GM12878 (cell line): Measurements from ENCODE around the gene MYMX. TPM values are rescaled to one million over a fixed set of nuclear protein-coding genes. Genes with fewer than 3 reads are reported as not detected.

Experiments
- CREM ChIP-seq: IDR thresholded peaks from 2 replicates; pipeline ENCODE4 v1.6.1; 2014; ENCODE audit warnings: antibody characterized with exemption, low read depth
- CUX1 ChIP-seq: IDR thresholded peaks from 2 replicates; pipeline ENCODE4 v1.6.1; 2012; ENCODE audit warnings: improper control_type of control experiment, low read depth, low read length; ENCODE audit not compliant: insufficient replicate concordance
- EGR1 ChIP-seq, 2 experiments: IDR thresholded peaks; 1 replicate in 1 of 2; 2 replicates in 1 of 2; pipeline ENCODE4 v1.6.1; 2011 to 2012; ENCODE audit warnings: low read depth in 2 of 2, low read length in 2 of 2, borderline replicate concordance in 1 of 2, mild to moderate bottlenecking in 1 of 2, moderate library complexity in 1 of 2
- GATAD2B ChIP-seq: fragments of 450-650 bp; conservative IDR thresholded peaks from 2 replicates; pipeline ENCODE4 v1.6.1; 2017; ENCODE audit warnings: low read depth, mild to moderate bottlenecking, moderate library complexity
- LARP7 ChIP-seq: fragments of 450-650 bp; IDR thresholded peaks from 2 replicates; pipeline ENCODE4 v1.6.1; 2017; ENCODE audit warnings: mild to moderate bottlenecking
- MXI1 ChIP-seq: fragments of 150-350 bp; IDR thresholded peaks from 2 replicates; pipeline ENCODE4 v1.6.1; 2011; ENCODE audit warnings: low read depth, mild to moderate bottlenecking, inconsistent platforms, low read length, improper control_type of control experiment
- NFIC ChIP-seq: IDR thresholded peaks from 2 replicates; pipeline ENCODE4 v1.6.1; 2012; ENCODE audit warnings: low read depth, mild to moderate bottlenecking, inconsistent platforms, low read length, moderate library complexity
- NR2F1 ChIP-seq: fragments of 450-650 bp; conservative IDR thresholded peaks from 2 replicates; pipeline ENCODE4 v1.6.1; 2017; ENCODE audit warnings: mild to moderate bottlenecking
- PML ChIP-seq: IDR thresholded peaks from 2 replicates; pipeline ENCODE4 v1.6.1; 2012; ENCODE audit warnings: low read length, inconsistent platforms
- POLR2A ChIP-seq: IDR thresholded peaks from 2 replicates; pipeline ENCODE4 v1.6.1; 2011; ENCODE audit warnings: low read depth, mild to moderate bottlenecking, low read length
- POLR2AphosphoS2 ChIP-seq: IDR thresholded peaks from 2 replicates; pipeline ENCODE4 v1.6.1; 2011; ENCODE audit warnings: low read depth, mild to moderate bottlenecking, low read length, improper control_type of control experiment, moderate library complexity
- RCOR1 ChIP-seq: conservative IDR thresholded peaks from 2 replicates; pipeline ENCODE4 v1.6.1; 2012; ENCODE audit warnings: low read depth, low read length, improper control_type of control experiment
- REST ChIP-seq: IDR thresholded peaks from 2 replicates; pipeline ENCODE4 v1.6.1; 2012; ENCODE audit warnings: mild to moderate bottlenecking, low read depth, low read length
- RUNX3 ChIP-seq: IDR thresholded peaks from 2 replicates; pipeline ENCODE4 v1.6.1; 2012; ENCODE audit warnings: low read length, inconsistent platforms
- SKIL ChIP-seq: fragments of 450-650 bp; IDR thresholded peaks from 2 replicates; pipeline ENCODE4 v1.6.1; 2017; ENCODE audit warnings: mild to moderate bottlenecking, low read depth, inconsistent platforms; ENCODE audit not compliant: poor library complexity, severe bottlenecking
- STAT3 ChIP-seq: IDR thresholded peaks from 2 replicates; pipeline ENCODE4 v1.6.1; 2011; ENCODE audit warnings: low read depth, low read length, improper control_type of control experiment
- TARDBP ChIP-seq: IDR thresholded peaks from 2 replicates; pipeline ENCODE4 v1.6.1; 2016; ENCODE audit warnings: borderline replicate concordance
- USF1 ChIP-seq: IDR thresholded peaks from 2 replicates; pipeline ENCODE4 v1.6.1; 2011; ENCODE audit warnings: borderline replicate concordance, low read depth, mild to moderate bottlenecking, moderate library complexity, mixed read lengths, low read length; ENCODE audit not compliant: insufficient read depth; ENCODE audit errors: extremely low read length
- ZBED1 ChIP-seq: IDR thresholded peaks from 2 replicates; pipeline ENCODE4 v1.6.1; 2016; ENCODE audit warnings: borderline replicate concordance
- polyA plus RNA-seq, 11 experiments: library from polyadenylated mRNA; depleted of rRNA in 4 of 11; unstranded in 6 of 11; stranded (reverse) in 5 of 11; fragments of >200 nt; fragmentation: Nextera tagmentation in 4 of 11; fragmentation: Illumina TruSeq in 1 of 11; extraction: Ambion mirVana in 4 of 11; extraction: Trizol in 1 of 11; gene quantifications; 1 replicate in 1 of 11; 2 replicates in 10 of 11; pipeline versions ENCODE4 v1.2.1 to v1.2.3, GENCODE V29; 2011 to 2016; ENCODE audit warnings: inconsistent platforms in 2 of 11, missing spikeins in 2 of 11, low read depth in 1 of 11
- total RNA-seq, 4 experiments: library from RNA; depleted of rRNA in 3 of 4; stranded (reverse); fragments of >200 nt in 3 of 4; fragmentation: Illumina TruSeq in 1 of 4; extraction: Trizol in 1 of 4; gene quantifications; 2 replicates each; pipeline versions ENCODE4 v1.2.1 to v1.2.3, GENCODE V29; 2013 to 2021

MYMX gene
- total and polyA plus RNA-seq, 10 of the 15 experiments (the other 5 are each of a cell fraction or from before 2014, with no cell fraction given) = not detected

- TF ChIP-seq PML = no peak
- TF ChIP-seq CREM = peak; percentile 75
- TF ChIP-seq POLR2AphosphoS2 = no peak
- TF ChIP-seq POLR2A = no peak
- no peak for TF ChIP-seq TARDBP
- no peak for TF ChIP-seq USF1
- no peak for TF ChIP-seq EGR1 (IDR thresholded peaks at IDR 0.05; ENCODE audit: borderline replicate concordance in 1 of 2, low read depth in 2 of 2, low read length in 2 of 2)
- no peak for TF ChIP-seq LARP7
- TF ChIP-seq NFIC = no peak
- TF ChIP-seq SKIL = no peak
- TF ChIP-seq CUX1 = no peak
- TF ChIP-seq NR2F1 = peak; percentile 90
- peak; percentile 38; the same call in 1 of the 2 replicates for TF ChIP-seq GATAD2B
- TF ChIP-seq RUNX3 = peak; percentile 87
- no peak for TF ChIP-seq REST
- no peak for TF ChIP-seq ZBED1
- TF ChIP-seq RCOR1 = no peak
- no peak for TF ChIP-seq STAT3
- no peak; the same call in 1 of the 2 replicates for TF ChIP-seq MXI1
Measured at GRCh38 chr6:44176762-44177509, 39.8 kb upstream of the MYMX start (continued).
